Measurements from ENCODE around the gene MAPRE3.

The MAPRE3 gene

DNA sequence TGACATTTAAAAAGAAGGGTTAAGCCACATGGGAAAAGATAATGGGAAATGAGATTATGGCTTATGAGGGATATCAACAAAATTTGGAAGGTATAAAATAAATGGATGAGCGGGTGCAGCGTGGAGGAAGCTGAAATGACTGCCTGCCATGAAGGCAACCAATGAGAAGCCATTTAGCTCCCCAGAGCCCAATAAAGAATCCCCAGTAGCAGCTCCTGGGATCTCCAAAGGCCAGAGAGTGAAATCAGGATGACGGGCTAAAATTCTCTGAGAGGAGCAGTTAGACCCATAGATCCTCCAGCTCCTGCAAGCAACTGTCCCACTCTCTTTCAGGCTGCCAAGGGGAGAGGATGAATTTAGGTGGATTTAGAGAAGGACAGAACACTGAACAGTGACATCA lies 12.9 kb upstream of the MAPRE3 start:
- Mint-ChIP-seq H3K4me3 (no peak overlapping the region), H3K27me3 (peaks cover 59 to 70% of the 10 kb centered on the region in 2 donors), H3K36me3 (ENCODE audit: insufficient read depth) (no peaks in the 10 kb centered on the region), H3K4me1 (ENCODE audit: low read depth in 2 of 2) (peaks cover 0 to 3% of the 10 kb centered on the region in 2 donors), H3K9me3 (no peaks in the 10 kb centered on the region), H3K27ac (no peak overlapping the region)
- DNase-seq (no peak), ATAC-seq (replicated peaks) (no peak)

- ATAC-seq (replicated peaks) (no peak), DNase-seq (no peak)
- H3K27me3 Mint-ChIP-seq: peaks cover 60 to 68% of the 10 kb centered on the region in 2 donors
- H3K9me3 Mint-ChIP-seq: no peaks in the 10 kb centered on the region
- no peak overlapping the region for H3K27ac Mint-ChIP-seq
- H3K36me3 Mint-ChIP-seq (ENCODE audit: insufficient read depth): peaks cover 3% of the 10 kb centered on the region
- H3K4me1 Mint-ChIP-seq (ENCODE audit: low read depth in 2 of 2): peaks cover 0 to 3% of the 10 kb centered on the region in 2 donors
- no peak overlapping the region for H3K4me3 Mint-ChIP-seq
These were observed 11.1 kb upstream of the MAPRE3 start for GRCh38 chr2:26959331-26959730.

- Mint-ChIP-seq H3K4me3 (no peak overlapping the region), H3K9me3 (no peaks in the 10 kb centered on the region)
These were observed 5.8 kb upstream of the MAPRE3 start for GRCh38 chr2:26964446-26965130.

DNA sequence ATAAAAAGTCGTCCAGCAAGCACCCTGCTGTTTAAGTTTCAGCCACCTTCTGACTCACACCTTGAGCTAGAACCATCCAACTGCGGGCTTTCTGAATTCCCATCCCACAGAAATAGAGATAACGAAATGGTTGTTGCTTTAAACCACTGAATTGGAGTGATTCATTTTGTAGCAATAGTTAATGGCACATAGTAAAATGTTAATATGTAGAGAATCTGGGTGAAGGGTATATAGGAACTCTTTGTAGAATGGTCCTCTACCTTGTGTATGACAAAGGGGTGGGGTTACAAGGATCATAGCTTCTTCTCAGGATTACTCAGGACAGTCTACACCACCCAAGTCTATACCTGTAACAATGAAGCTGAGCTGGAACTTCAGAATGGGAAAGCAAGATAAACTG lies 2.4 kb upstream of the MAPRE3 start:
- Mint-ChIP-seq H3K36me3 (ENCODE audit: insufficient read depth) (peaks cover 18% of the 10 kb centered on the region), H3K4me3 (no peak overlapping the region), H3K27me3 (peaks cover 26 to 41% of the 10 kb centered on the region in 2 donors), H3K9me3 (no peaks in the 10 kb centered on the region), H3K4me1 (ENCODE audit: low read depth in 2 of 2) (peaks cover 12 to 14% of the 10 kb centered on the region in 2 donors), H3K27ac (no peak overlapping the region)
- DNase-seq (no peak), ATAC-seq (replicated peaks) (no peak)

More at GRCh38 chr2:26964446-26965130, 5.8 kb upstream of the MAPRE3 start:
- H3K4me1 Mint-ChIP-seq (ENCODE audit: low read depth in 2 of 2): peaks cover 4 to 10% of the 10 kb centered on the region in 2 donors
- no peak overlapping the region for H3K27ac Mint-ChIP-seq
- peaks cover 3% of the 10 kb centered on the region for H3K36me3 Mint-ChIP-seq (ENCODE audit: insufficient read depth)
- H3K27me3 Mint-ChIP-seq: peaks cover 46 to 57% of the 10 kb centered on the region in 2 donors
- no peak for DNase-seq
- no peak for ATAC-seq (replicated peaks)

DNA sequence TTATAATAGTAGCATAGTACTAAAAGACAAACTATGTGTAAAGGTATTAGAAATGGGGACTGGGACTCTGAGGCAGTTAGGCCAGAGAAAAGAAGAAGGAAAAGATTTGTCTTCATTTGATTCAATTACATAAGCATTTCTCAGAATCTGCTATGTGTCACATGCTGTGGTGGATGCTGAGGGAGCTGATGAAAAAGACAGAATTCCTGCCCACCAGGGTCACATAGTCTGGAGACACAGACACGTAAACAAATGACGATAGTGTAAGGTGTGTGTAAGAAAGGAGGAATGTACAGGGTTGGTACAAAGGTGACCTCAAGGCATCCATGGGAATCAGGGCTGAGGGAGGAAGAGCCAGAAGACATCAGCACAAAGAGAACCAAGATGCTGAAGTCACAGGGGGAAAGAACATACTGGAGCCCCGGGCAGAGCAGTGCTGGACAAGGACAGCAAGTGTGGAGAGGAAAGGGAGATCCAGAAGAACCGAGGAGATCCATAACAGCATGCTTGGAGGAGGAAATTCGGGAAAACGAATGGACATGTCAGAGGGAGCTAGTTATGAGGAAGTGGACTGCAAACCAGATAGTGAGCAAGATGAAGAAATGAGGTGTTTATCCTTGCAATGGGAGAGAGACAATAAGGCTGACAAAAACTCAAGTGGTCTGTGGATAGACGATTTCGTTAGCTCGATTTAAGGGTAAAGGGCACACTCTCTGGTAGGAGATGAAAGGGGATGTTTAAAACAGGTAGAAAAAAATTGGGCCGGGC lies 1.2 kb upstream of the MAPRE3 start:
- peak overlapping the region; percentile 11 to 60 for H3K27ac Mint-ChIP-seq
- peaks cover 15% of the 10 kb centered on the region for H3K36me3 Mint-ChIP-seq (ENCODE audit: insufficient read depth)
- DNase-seq (no peak), ATAC-seq (replicated peaks) (no peak)
- H3K27me3 Mint-ChIP-seq: peaks cover 21 to 37% of the 10 kb centered on the region in 2 donors
- H3K4me1 Mint-ChIP-seq (ENCODE audit: low read depth in 2 of 2): peaks cover 12 to 14% of the 10 kb centered on the region in 2 donors
- no peaks in the 10 kb centered on the region for H3K9me3 Mint-ChIP-seq
- peak overlapping the region; percentile 58 to 74 for H3K4me3 Mint-ChIP-seq

- ATAC-seq (replicated peaks): peak; percentile 12
- peak in 1 of 3 experiments; percentile 6 for DNase-seq
- Mint-ChIP-seq H3K4me3 (peak overlapping the region; percentile 78), H3K4me1 (ENCODE audit: low read depth in 2 of 2) (peaks cover 12 to 14% of the 10 kb centered on the region in 2 donors), H3K36me3 (ENCODE audit: insufficient read depth) (peaks cover 15% of the 10 kb centered on the region), H3K9me3 (no peaks in the 10 kb centered on the region), H3K27ac (peak overlapping the region; percentile 84 to 86), H3K27me3 (peaks cover 19 to 31% of the 10 kb centered on the region in 2 donors)
These were observed 641 bp downstream of the MAPRE3 start for GRCh38 chr2:26970928-26971627.

- peaks cover 19 to 24% of the 10 kb centered on the region in 2 donors for H3K27me3 Mint-ChIP-seq
- no peak for ATAC-seq (replicated peaks)
- peak overlapping the region; percentile 78 for H3K4me3 Mint-ChIP-seq
These were observed 1.7 kb downstream of the MAPRE3 start for GRCh38 chr2:26971911-26972786.

DNA sequence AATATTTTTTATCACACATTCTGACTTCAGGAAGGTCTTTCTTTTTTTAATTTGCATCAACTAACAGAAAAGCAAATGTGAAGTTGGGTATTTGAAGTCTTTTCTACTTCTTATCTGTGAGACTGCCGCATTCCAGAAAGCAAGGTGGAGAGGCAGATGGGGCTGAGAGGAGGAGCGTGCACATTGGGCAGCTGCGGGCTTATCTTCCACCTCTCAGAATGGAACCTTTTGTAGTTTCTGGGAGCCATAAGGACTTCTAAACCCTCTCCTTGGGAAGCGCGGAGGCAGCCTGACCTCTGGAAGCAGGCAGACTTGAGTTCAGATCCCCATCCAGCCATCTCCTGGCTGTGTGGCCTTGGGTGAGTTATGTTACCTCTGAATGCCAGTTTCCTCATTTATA lies 3.9 kb downstream of the MAPRE3 start:
- H3K4me3 Mint-ChIP-seq: no peak overlapping the region
- no peaks in the 10 kb centered on the region for H3K9me3 Mint-ChIP-seq
- peaks cover 15% of the 10 kb centered on the region for H3K36me3 Mint-ChIP-seq (ENCODE audit: insufficient read depth)
- no peak for ATAC-seq (replicated peaks)
- no peak overlapping the region for H3K27ac Mint-ChIP-seq
- H3K27me3 Mint-ChIP-seq: peaks cover 10 to 30% of the 10 kb centered on the region in 2 donors
- no peak for DNase-seq
- H3K4me1 Mint-ChIP-seq (ENCODE audit: low read depth in 2 of 2): peaks cover 10% of the 10 kb centered on the region in 2 donors

More at GRCh38 chr2:26971911-26972786, 1.7 kb downstream of the MAPRE3 start:
- Mint-ChIP-seq H3K4me1 (ENCODE audit: low read depth in 2 of 2) (peaks cover 12 to 14% of the 10 kb centered on the region in 2 donors), H3K36me3 (ENCODE audit: insufficient read depth) (peaks cover 15% of the 10 kb centered on the region), H3K9me3 (no peaks in the 10 kb centered on the region), H3K27ac (peak overlapping the region; percentile 63 to 84)
- DNase-seq: no peak

DNA sequence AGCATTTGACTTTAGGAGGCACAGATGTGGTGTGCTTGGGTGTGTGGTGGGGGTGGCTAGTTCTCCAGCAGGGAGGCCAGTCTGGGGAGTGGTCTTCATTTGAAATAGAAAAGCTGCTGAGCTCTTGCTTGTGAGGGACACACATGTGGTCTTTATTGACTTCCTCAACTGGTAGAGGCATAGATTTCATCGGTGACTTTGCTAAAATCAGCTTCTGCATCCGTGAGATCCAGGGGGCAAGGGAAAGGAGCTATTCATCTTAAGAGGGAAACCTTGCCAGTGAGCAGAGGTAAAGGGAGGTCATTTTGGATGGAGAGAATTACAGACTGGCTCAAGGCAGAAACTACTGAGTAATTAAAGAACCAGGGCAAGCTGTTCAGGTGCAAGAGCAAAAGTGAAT lies 4.7 kb downstream of the MAPRE3 start:
- no peak overlapping the region for H3K27ac Mint-ChIP-seq
- H3K4me1 Mint-ChIP-seq (ENCODE audit: low read depth in 2 of 2): peaks cover 7 to 10% of the 10 kb centered on the region in 2 donors
- no peak for DNase-seq
- H3K9me3 Mint-ChIP-seq: no peaks in the 10 kb centered on the region
- H3K27me3 Mint-ChIP-seq: peaks cover 6 to 26% of the 10 kb centered on the region in 2 donors
- peaks cover 12% of the 10 kb centered on the region for H3K36me3 Mint-ChIP-seq (ENCODE audit: insufficient read depth)
- no peak for ATAC-seq (replicated peaks)
- no peak overlapping the region for H3K4me3 Mint-ChIP-seq

DNA sequence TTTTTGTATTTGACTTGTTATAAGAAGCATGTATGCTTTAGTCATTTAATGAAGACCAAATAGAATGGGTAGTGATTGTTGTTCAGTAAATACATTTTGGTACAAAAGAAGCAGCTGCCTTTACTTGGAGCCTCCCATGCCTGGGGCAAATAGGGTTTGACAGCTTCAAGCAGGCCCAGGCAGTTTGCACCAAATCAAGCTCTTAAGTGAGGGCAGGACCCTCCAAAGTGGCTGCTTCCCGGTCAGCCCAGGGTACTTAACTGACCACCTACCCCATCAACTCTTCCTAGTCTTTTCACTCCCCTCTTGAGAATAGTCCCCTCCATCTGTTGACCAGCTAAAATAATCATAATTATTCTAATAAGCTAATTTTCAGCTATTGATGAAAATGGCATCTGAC lies 5.2 kb downstream of the MAPRE3 start:
- peaks cover 7 to 10% of the 10 kb centered on the region in 2 donors for H3K4me1 Mint-ChIP-seq (ENCODE audit: low read depth in 2 of 2)
- H3K27ac Mint-ChIP-seq: no peak overlapping the region
- H3K9me3 Mint-ChIP-seq: no peaks in the 10 kb centered on the region

GRCh38 chr2:26976237-26976636 lies 5.8 kb downstream of the MAPRE3 start:
- Mint-ChIP-seq H3K27me3 (peaks cover 6 to 26% of the 10 kb centered on the region in 2 donors), H3K4me1 (ENCODE audit: low read depth in 2 of 2) (peaks cover 2 to 8% of the 10 kb centered on the region in 2 donors), H3K27ac (no peak overlapping the region), H3K9me3 (no peaks in the 10 kb centered on the region), H3K4me3 (no peak overlapping the region), H3K36me3 (ENCODE audit: insufficient read depth) (peaks cover 10% of the 10 kb centered on the region)
- DNase-seq (no peak), ATAC-seq (replicated peaks) (no peak)

More for the DNA sequence above, 5.2 kb downstream of the MAPRE3 start:
- DNase-seq: no peak
- no peak for ATAC-seq (replicated peaks)
- peaks cover 6 to 26% of the 10 kb centered on the region in 2 donors for H3K27me3 Mint-ChIP-seq
- H3K4me3 Mint-ChIP-seq: no peak overlapping the region
- peaks cover 8% of the 10 kb centered on the region for H3K36me3 Mint-ChIP-seq (ENCODE audit: insufficient read depth)

DNA sequence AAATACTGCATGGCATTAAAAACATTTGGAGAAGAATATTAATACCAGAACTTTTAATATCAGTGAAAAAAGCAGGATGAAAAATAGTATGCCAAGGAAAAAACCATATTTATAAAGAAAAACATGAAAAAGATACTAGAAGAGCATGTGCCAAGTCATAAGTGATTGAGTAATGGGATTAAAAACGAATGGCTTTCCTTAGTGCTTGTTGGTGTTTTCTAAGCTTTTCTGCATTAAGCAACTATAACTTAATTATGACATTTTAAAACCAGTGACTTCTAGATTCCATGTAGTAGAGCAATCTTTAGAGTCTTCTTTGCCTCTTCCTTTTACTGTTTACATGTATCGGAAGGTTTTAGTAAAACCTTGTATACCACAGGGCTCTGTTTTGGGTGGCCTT lies 6.6 kb downstream of the MAPRE3 start:
- ATAC-seq (replicated peaks) (no peak), DNase-seq (no peak)
- Mint-ChIP-seq H3K27ac (no peak overlapping the region), H3K36me3 (ENCODE audit: insufficient read depth) (peaks cover 9% of the 10 kb centered on the region), H3K4me1 (ENCODE audit: low read depth in 2 of 2) (peaks cover 0 to 3% of the 10 kb centered on the region in 2 donors), H3K9me3 (no peaks in the 10 kb centered on the region), H3K27me3 (peaks cover 6 to 26% of the 10 kb centered on the region in 2 donors), H3K4me3 (no peak overlapping the region)
